GM23248 (cell line): ENCODE measurements around the gene PTPRE. TPM values are rescaled to one million over a fixed set of nuclear protein-coding genes. Genes with fewer than 3 reads are reported as not detected.

Experiments
- DNase-seq: peaks from one replicate; pipeline ENCODE4 v3.0.0-alpha.2; 2015
- H2AFZ ChIP-seq: fragments of 200-600 bp; sonication (generic); 2 replicates; pipeline ENCODE4 v1.6.1; 2016; ENCODE audit warnings: antibody characterized with exemption
- H3F3A ChIP-seq: fragments of 200-600 bp; sonication (generic); 2 replicates; pipeline ENCODE4 v1.6.1; 2016; ENCODE audit warnings: mild to moderate bottlenecking, antibody characterized with exemption, mixed run types; ENCODE audit not compliant: insufficient read depth
- H3K27ac ChIP-seq: fragments of 200-600 bp; sonication (generic); 2 replicates; pipeline ENCODE4 v1.5.1; 2016; ENCODE audit warnings: mild to moderate bottlenecking
- H3K27me3 ChIP-seq: fragments of 200-600 bp; sonication (generic); replicated peaks from 2 replicates; pipeline ENCODE4 v1.6.1; 2016; ENCODE audit warnings: mild to moderate bottlenecking; ENCODE audit not compliant: insufficient read depth
- H3K36me3 ChIP-seq: fragments of 200-600 bp; sonication (generic); 2 replicates; pipeline ENCODE4 v1.6.1; 2016; ENCODE audit warnings: low read depth, mild to moderate bottlenecking
- H3K4me1 ChIP-seq: fragments of 200-600 bp; sonication (generic); 2 replicates; pipeline ENCODE4 v1.6.1; 2016; ENCODE audit warnings: mild to moderate bottlenecking; ENCODE audit not compliant: insufficient read depth
- H3K4me2 ChIP-seq: fragments of 200-600 bp; sonication (generic); one replicate; pipeline ENCODE4 v1.6.1; 2016; ENCODE audit warnings: mild to moderate bottlenecking; ENCODE audit not compliant: unreplicated experiment
- H3K4me3 ChIP-seq: fragments of 200-600 bp; sonication (generic); 2 replicates; pipeline ENCODE4 v1.5.1; 2016; ENCODE audit warnings: mild to moderate bottlenecking
- H3K79me2 ChIP-seq: fragments of 200-600 bp; sonication (generic); 2 replicates; pipeline ENCODE4 v1.6.1; 2016; ENCODE audit warnings: mild to moderate bottlenecking; ENCODE audit not compliant: insufficient read depth
- H3K9ac ChIP-seq: fragments of 200-600 bp; sonication (generic); 2 replicates; pipeline ENCODE4 v1.6.1; 2016; ENCODE audit warnings: mild to moderate bottlenecking
- H3K9me2 ChIP-seq: fragments of 200-600 bp; sonication (generic); 2 replicates; pipeline ENCODE4 v1.6.1; 2016; ENCODE audit warnings: mixed run types, mild to moderate bottlenecking, moderate library complexity; ENCODE audit not compliant: insufficient read depth
- H3K9me3 ChIP-seq: fragments of 200-600 bp; sonication (generic); one replicate; pipeline ENCODE4 v1.6.1; 2017; ENCODE audit warnings: low read depth
- H4K20me1 ChIP-seq: fragments of 200-600 bp; sonication (generic); 2 replicates; pipeline ENCODE4 v1.6.0; 2016; ENCODE audit not compliant: insufficient read depth
- EZH2 ChIP-seq: fragments of 200-600 bp; sonication (generic); IDR thresholded peaks from 2 replicates; pipeline ENCODE4 v1.6.1; 2018; ENCODE audit warnings: antibody characterized with exemption, mild to moderate bottlenecking; ENCODE audit not compliant: insufficient read depth, poor library complexity, severe bottlenecking
- EZH2phosphoT487 ChIP-seq: fragments of 200-600 bp; sonication (generic); IDR thresholded peaks from 2 replicates; pipeline ENCODE4 v1.6.1; 2018; ENCODE audit warnings: antibody characterized with exemption, moderate library complexity, mild to moderate bottlenecking, low read depth; ENCODE audit not compliant: insufficient read depth
- WGBS, 2 experiments: methylation state at CpG; one replicate each; pipeline ENCODE4 v1.1.6; 2015 to 2017; ENCODE audit warnings: low lambda C conversion rate in 2 of 2, low coverage in 1 of 2; ENCODE audit errors: missing lambda C conversion rate in 2 of 2; 5-methylcytosine and 5-hydroxymethylcytosine counted together
- in situ Hi-C: fragments of 300-500 bp; cut with MboI; formaldehyde crosslinking; loops from 2 replicates; pipeline ENCODE4 v1.15.0; 2020
- polyA plus RNA-seq: library from polyadenylated mRNA; unstranded; fragments of >200 nt; fragmentation: Nextera tagmentation; extraction: Ambion mirVana; gene quantifications from 2 replicates; pipeline ENCODE4 v1.2.1, GENCODE V29; 2016
- total RNA-seq: library from RNA; depleted of rRNA; stranded (reverse); fragments of >200 nt; shearing (Covaris generic); gene quantifications from 2 replicates; pipeline ENCODE4 v1.2.3, GENCODE V29; 2014

Gene PTPRE
- total and polyA plus RNA-seq, 2 experiments from 2014 or later: 2.7 to 4.7 TPM

GRCh38 chr10:127968027-127968441, 61.1 kb downstream of the PTPRE start:
- Histone ChIP-seq H3K27ac (no peak overlapping the region), H3K4me2 (no peak overlapping the region), H3K4me3 (no peak overlapping the region), H3K36me3 (no peaks in the 10 kb centered on the region), H3F3A (no peaks in the 10 kb centered on the region), H3K79me2 (no peaks in the 10 kb centered on the region), H3K9me2 (no peaks in the 10 kb centered on the region), H3K27me3 (no peaks in the 10 kb centered on the region), H3K4me1 (peaks cover 5% of the 10 kb centered on the region; the same call in 1 of the 2 replicates), H4K20me1 (no peaks in the 10 kb centered on the region), H3K9ac (no peak overlapping the region), H2AFZ (no peak overlapping the region), H3K9me3 (no peaks in the 10 kb centered on the region)
- 65 to 73% methylated on average over 3 of the region's 3 CpGs for WGBS, 2 experiments
- in situ Hi-C loops: no loop called here
- TF ChIP-seq EZH2: no peak
- no peak for DNase-seq

- Histone ChIP-seq H3K27ac (no peak overlapping the region), H2AFZ (no peak overlapping the region), H3K4me3 (no peak overlapping the region), H3K9me3 (no peaks in the 10 kb centered on the region), H3K79me2 (no peaks in the 10 kb centered on the region), H3K36me3 (no peaks in the 10 kb centered on the region), H3K4me2 (no peak overlapping the region), H3K4me1 (peaks cover 5% of the 10 kb centered on the region; the same call in 1 of the 2 replicates), H3K27me3 (no peaks in the 10 kb centered on the region), H3K9me2 (no peaks in the 10 kb centered on the region), H3F3A (no peaks in the 10 kb centered on the region), H4K20me1 (no peaks in the 10 kb centered on the region), H3K9ac (no peak overlapping the region)
- in situ Hi-C loops: no loop called here
- DNase-seq: no peak
- TF ChIP-seq EZH2: no peak
- TF ChIP-seq EZH2phosphoT487: no peak
- 83 to 90% methylated on average over 1 of the region's 1 CpG for WGBS, 2 experiments
These were observed 61.8 kb downstream of the PTPRE start for GRCh38 chr10:127968659-127969058.

- in situ Hi-C loops: no loop called here
- no peaks in the 10 kb centered on the region for H3K36me3 ChIP-seq
- H3K4me2 ChIP-seq: no peak overlapping the region
- no peaks in the 10 kb centered on the region for H3K27me3 ChIP-seq
- no peak for DNase-seq
- H3K9ac ChIP-seq: no peak overlapping the region
- H3K9me3 ChIP-seq: no peaks in the 10 kb centered on the region
- WGBS, 2 experiments: 78 to 81% methylated on average over 24 of the region's 24 CpGs
- H3K79me2 ChIP-seq: no peaks in the 10 kb centered on the region
- no peaks in the 10 kb centered on the region for H3K9me2 ChIP-seq
- no peaks in the 10 kb centered on the region for H4K20me1 ChIP-seq
- H3K27ac ChIP-seq: no peak overlapping the region
- no peak for TF ChIP-seq EZH2phosphoT487
- TF ChIP-seq EZH2: no peak
- peaks cover 4% of the 10 kb centered on the region for H3K4me1 ChIP-seq
- no peaks in the 10 kb centered on the region for H3F3A ChIP-seq
- no peak overlapping the region for H2AFZ ChIP-seq
- no peak overlapping the region for H3K4me3 ChIP-seq
These were observed 64.4 kb downstream of the PTPRE start for GRCh38 chr10:127971101-127971946.

GRCh38 chr10:127971963-127972615, 65.2 kb downstream of the PTPRE start:
- Histone ChIP-seq H3K79me2 (no peaks in the 10 kb centered on the region), H3F3A (peaks cover 6% of the 10 kb centered on the region; the same call in 1 of the 2 replicates), H3K4me3 (no peak overlapping the region), H3K4me2 (no peak overlapping the region), H3K36me3 (no peaks in the 10 kb centered on the region), H3K27me3 (no peaks in the 10 kb centered on the region), H3K9me3 (no peaks in the 10 kb centered on the region), H3K9ac (no peak overlapping the region), H4K20me1 (no peaks in the 10 kb centered on the region), H2AFZ (no peak overlapping the region), H3K4me1 (peaks cover 12% of the 10 kb centered on the region), H3K27ac (no peak overlapping the region), H3K9me2 (no peaks in the 10 kb centered on the region)
- no peak for DNase-seq
- in situ Hi-C loops: no loop called here
- WGBS, 2 experiments: 74 to 79% methylated on average over 12 of the region's 12 CpGs
- TF ChIP-seq EZH2phosphoT487: no peak
- no peak for TF ChIP-seq EZH2
